ENCODE data around the gene STX16.

GRCh38 chr20:58660855-58661597, 9.9 kb downstream of the STX16 start:
- TF ChIP-seq CREB1 (IDR thresholded peaks at IDR 0.05; ENCODE audit: low read depth) (no peak), MAX (IDR thresholded peaks at IDR 0.05) (no peak), EGR1 (IDR thresholded peaks at IDR 0.05) (no peak), USF1 (IDR thresholded peaks at IDR 0.05) (no peak), CEBPB (IDR thresholded peaks at IDR 0.05) (no peak), EP300 (IDR thresholded peaks at IDR 0.05; ENCODE audit: borderline replicate concordance) (no peak), REST (IDR thresholded peaks at IDR 0.05; ENCODE audit: low read depth) (no peak), ZBTB7A (IDR thresholded peaks at IDR 0.05; ENCODE audit: low read depth) (no peak), TCF12 (IDR thresholded peaks at IDR 0.05; ENCODE audit: low read depth) (no peak), YY1 (IDR thresholded peaks at IDR 0.05; ENCODE audit: low read depth) (no peak), FOXM1 (IDR thresholded peaks at IDR 0.05; ENCODE audit: borderline replicate concordance, low read depth) (no peak), NFIC (IDR thresholded peaks at IDR 0.05) (no peak), TAF1 (IDR thresholded peaks at IDR 0.05; ENCODE audit: low read depth) (no peak), TEAD4 (IDR thresholded peaks at IDR 0.05) (no peak)
